B cell (primary cell): Measurements from ENCODE around the gene ARMC12.

Source experiments
- EZH2 ChIP-seq: IDR thresholded peaks from 2 replicates; pipeline ENCODE4 v1.6.1; 2012; ENCODE audit warnings: borderline replicate concordance, low read depth, mild to moderate bottlenecking, moderate library complexity, low read length; ENCODE audit not compliant: insufficient read depth, poor library complexity, severe bottlenecking
- TF ChIP-seq, protein P1 (sequence below): fragments of 200-600 bp; IDR thresholded peaks from one replicate; pipeline ENCODE4 v1.8.0; 2022; ENCODE audit warnings: antibody characterized with exemption, mild to moderate bottlenecking

DNA sequence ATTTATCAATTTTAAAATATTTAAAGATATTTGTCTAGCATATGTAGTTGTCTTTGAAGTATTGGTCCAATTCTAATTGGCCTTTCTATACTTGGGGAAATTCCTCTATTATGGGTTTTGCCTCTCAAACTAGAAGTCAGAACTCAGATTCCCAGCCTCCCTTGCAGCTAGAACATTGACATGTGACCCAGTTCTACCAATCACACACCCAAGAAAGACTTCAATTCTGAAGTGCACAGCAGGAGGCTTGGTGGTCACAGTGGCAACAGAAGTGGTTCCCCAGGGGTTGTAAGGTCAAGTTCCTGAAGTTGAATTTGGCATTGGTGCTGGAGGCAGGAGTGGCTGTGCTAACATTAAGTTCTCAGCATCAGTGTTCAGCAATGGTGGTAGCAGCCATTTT, 33.3 kb upstream of the ARMC12 start:
- TF ChIP-seq, protein P1, sequence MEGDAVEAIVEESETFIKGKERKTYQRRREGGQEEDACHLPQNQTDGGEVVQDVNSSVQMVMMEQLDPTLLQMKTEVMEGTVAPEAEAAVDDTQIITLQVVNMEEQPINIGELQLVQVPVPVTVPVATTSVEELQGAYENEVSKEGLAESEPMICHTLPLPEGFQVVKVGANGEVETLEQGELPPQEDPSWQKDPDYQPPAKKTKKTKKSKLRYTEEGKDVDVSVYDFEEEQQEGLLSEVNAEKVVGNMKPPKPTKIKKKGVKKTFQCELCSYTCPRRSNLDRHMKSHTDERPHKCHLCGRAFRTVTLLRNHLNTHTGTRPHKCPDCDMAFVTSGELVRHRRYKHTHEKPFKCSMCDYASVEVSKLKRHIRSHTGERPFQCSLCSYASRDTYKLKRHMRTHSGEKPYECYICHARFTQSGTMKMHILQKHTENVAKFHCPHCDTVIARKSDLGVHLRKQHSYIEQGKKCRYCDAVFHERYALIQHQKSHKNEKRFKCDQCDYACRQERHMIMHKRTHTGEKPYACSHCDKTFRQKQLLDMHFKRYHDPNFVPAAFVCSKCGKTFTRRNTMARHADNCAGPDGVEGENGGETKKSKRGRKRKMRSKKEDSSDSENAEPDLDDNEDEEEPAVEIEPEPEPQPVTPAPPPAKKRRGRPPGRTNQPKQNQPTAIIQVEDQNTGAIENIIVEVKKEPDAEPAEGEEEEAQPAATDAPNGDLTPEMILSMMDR = no peak
- TF ChIP-seq EZH2 = no peak
